Neutrophil (primary cell): ENCODE measurements around the gene MKRN2.

Source experiments
- H3K27ac ChIP-seq: fragments of 200-600 bp; sonication (generic); 2 replicates; pipeline ENCODE4 v1.5.1; 2016; ENCODE audit warnings: mild to moderate bottlenecking, moderate library complexity
- H3K27me3 ChIP-seq: fragments of 200-600 bp; sonication (generic); 2 replicates; pipeline ENCODE4 v1.6.0; 2016; ENCODE audit warnings: mild to moderate bottlenecking
- H3K36me3 ChIP-seq: fragments of 200-600 bp; sonication (generic); 2 replicates; pipeline ENCODE4 v1.5.1; 2017
- H3K4me1 ChIP-seq, 2 experiments: fragments of 200-600 bp in 1 of 2; sonication (generic) in 1 of 2; 1 replicate in 1 of 2; 2 replicates in 1 of 2; pipeline versions ENCODE4 v1.5.1 to v1.6.1; 2013 to 2016; ENCODE audit warnings: low read depth in 1 of 2, low read length in 1 of 2, mild to moderate bottlenecking in 1 of 2, moderate library complexity in 1 of 2; ENCODE audit not compliant: control insufficient read depth in 1 of 2, insufficient read depth in 1 of 2
- H3K4me3 ChIP-seq, 2 experiments: fragments of 200-600 bp in 1 of 2; sonication (generic) in 1 of 2; 1 replicate in 1 of 2; 2 replicates in 1 of 2; pipeline ENCODE4 v1.5.1; 2013 to 2016; ENCODE audit warnings: low read depth in 1 of 2, low read length in 1 of 2, mild to moderate bottlenecking in 1 of 2, moderate library complexity in 1 of 2
- H3K9me3 ChIP-seq: fragments of 200-600 bp; sonication (generic); 2 replicates; pipeline ENCODE4 v1.5.1; 2016
- TF ChIP-seq, protein P1 (sequence below): fragments of 200-600 bp; sonication (generic); IDR thresholded peaks from 2 replicates; pipeline ENCODE4 v1.5.1; 2016; ENCODE audit warnings: antibody characterized with exemption

The MKRN2 gene

GRCh38 chr3:12598890-12599289 is 42.0 kb downstream of the MKRN2 start:
- TF ChIP-seq, protein P1, sequence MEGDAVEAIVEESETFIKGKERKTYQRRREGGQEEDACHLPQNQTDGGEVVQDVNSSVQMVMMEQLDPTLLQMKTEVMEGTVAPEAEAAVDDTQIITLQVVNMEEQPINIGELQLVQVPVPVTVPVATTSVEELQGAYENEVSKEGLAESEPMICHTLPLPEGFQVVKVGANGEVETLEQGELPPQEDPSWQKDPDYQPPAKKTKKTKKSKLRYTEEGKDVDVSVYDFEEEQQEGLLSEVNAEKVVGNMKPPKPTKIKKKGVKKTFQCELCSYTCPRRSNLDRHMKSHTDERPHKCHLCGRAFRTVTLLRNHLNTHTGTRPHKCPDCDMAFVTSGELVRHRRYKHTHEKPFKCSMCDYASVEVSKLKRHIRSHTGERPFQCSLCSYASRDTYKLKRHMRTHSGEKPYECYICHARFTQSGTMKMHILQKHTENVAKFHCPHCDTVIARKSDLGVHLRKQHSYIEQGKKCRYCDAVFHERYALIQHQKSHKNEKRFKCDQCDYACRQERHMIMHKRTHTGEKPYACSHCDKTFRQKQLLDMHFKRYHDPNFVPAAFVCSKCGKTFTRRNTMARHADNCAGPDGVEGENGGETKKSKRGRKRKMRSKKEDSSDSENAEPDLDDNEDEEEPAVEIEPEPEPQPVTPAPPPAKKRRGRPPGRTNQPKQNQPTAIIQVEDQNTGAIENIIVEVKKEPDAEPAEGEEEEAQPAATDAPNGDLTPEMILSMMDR = no peak
- peak overlapping the region; percentile 28 for H3K27ac ChIP-seq
- H3K9me3 ChIP-seq = no peaks in the 10 kb centered on the region
- H3K36me3 ChIP-seq = peaks cover 100% of the 10 kb centered on the region
- H3K4me1 ChIP-seq = no peaks in the 10 kb centered on the region
- no peaks in the 10 kb centered on the region for H3K27me3 ChIP-seq
- no peak overlapping the region for H3K4me3 ChIP-seq

DNA sequence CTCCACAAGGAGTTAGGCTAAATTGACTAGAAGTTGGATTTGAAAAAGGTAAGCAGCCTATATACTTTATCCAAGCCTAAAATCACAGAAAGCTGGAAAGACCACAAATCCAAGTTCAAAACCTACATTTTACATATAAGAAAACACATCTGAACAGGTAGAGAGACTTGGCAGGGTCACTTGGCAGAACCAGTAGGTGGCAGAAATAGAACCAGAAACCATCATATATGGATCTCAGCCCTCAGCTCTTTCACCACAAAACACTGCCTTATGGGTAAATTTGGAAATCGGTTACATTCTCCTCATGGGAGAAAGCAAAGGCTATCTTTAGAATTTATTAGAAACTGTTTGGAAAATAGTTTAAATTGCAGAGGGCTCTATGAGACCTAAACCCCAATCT is 44.2 kb downstream of the MKRN2 start:
- H3K4me1 ChIP-seq = no peaks in the 10 kb centered on the region
- TF ChIP-seq, protein P1 = no peak
- no peaks in the 10 kb centered on the region for H3K27me3 ChIP-seq
- H3K27ac ChIP-seq = peak overlapping the region; percentile 19
- H3K4me3 ChIP-seq = no peak overlapping the region
- peaks cover 100% of the 10 kb centered on the region for H3K36me3 ChIP-seq
- H3K9me3 ChIP-seq = no peaks in the 10 kb centered on the region

DNA sequence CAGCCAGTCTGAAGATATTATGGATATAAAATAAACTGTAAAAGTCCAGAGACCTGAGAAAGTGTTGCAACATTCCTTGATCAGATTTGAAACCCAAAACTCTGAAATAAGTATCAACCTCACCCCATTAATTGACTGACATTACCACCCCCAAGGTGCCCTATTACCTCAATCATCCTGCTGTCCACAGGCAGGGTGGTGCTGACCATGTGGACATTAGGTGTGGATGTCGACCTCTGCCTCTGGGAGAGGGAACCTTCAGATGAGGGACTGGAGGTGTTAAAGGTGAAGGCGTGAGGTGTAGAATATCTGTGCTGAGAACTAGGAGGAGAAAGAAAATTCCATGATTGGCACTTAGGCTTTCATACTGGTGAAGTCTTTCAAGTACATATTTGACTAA is 47.1 kb downstream of the MKRN2 start:
- TF ChIP-seq, protein P1 = no peak
- Histone ChIP-seq H3K9me3 (no peaks in the 10 kb centered on the region), H3K4me3 (no peak overlapping the region), H3K27me3 (no peaks in the 10 kb centered on the region), H3K27ac (peak overlapping the region; percentile 38), H3K4me1 (no peaks in the 10 kb centered on the region), H3K36me3 (peaks cover 100% of the 10 kb centered on the region)

DNA sequence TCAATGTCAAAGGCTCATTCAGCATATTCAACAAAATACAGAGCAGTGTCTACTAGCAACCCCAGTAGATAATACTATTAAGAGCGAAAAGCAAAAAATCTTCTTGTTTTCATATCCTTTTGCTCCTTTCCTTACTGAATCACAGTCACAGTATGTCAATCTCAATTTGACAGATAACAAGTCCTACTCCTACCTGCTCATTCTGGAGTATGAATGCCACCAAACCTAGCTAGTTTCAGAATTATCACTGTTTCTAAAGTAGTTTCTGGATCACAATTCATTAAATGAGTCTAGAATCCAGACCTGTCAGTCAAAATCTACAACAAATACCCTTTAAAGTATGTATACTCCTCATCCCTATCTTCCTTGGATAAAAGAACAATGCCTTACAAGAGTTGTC is 51.5 kb downstream of the MKRN2 start:
- TF ChIP-seq, protein P1 = no peak
- no peak overlapping the region for H3K4me3 ChIP-seq
- H3K36me3 ChIP-seq = peaks cover 97% of the 10 kb centered on the region
- peak overlapping the region; percentile 52 for H3K27ac ChIP-seq
- no peaks in the 10 kb centered on the region for H3K9me3 ChIP-seq
- H3K4me1 ChIP-seq = peaks cover 0 to 6% of the 10 kb centered on the region in 2 experiments
- no peaks in the 10 kb centered on the region for H3K27me3 ChIP-seq

DNA sequence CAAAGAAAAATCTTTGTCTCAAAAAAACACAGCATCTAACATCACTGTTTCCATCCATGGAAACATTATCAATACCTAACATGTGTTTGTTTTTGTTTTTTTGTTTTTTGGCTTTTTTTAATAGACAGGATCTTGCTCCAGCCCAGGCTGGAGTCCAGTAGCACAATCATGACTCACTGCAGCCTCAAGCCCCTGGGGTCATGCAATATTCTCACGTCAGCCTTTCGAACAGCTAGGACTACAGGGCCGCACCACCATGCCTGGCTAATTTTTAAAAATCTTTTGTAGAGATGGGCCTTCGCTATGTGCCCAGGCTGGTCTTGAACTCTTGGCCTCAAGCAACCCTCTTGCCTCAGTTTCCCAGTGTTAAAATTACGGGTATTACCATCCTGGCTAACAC is 54.2 kb downstream of the MKRN2 start:
- TF ChIP-seq, protein P1 = no peak
- Histone ChIP-seq H3K9me3 (no peaks in the 10 kb centered on the region), H3K27me3 (no peaks in the 10 kb centered on the region), H3K4me1 (peaks cover 17 to 28% of the 10 kb centered on the region in 2 experiments), H3K27ac (no peak overlapping the region), H3K36me3 (peaks cover 94% of the 10 kb centered on the region), H3K4me3 (no peak overlapping the region)
